Uterus (tissue), 2 donors: Measurements from ENCODE around the gene BAD.

ENCODE experiments used
- POLR2A ChIP-seq, 2 donors: fragments of 450-650 bp; IDR thresholded peaks; one replicate each; pipeline ENCODE4 v1.6.1; 2016; ENCODE audit warnings: antibody characterized with exemption in 2 of 2, mild to moderate bottlenecking in 1 of 2, moderate library complexity in 1 of 2
- TF ChIP-seq, protein P1 (sequence below), 4 experiments: fragments of 200-600 bp in 2 of 4; fragments of 450-650 bp in 2 of 4; sonication (generic) in 2 of 4; IDR thresholded peaks; one replicate each; pipeline ENCODE4 v1.5.1; 2016 to 2019; ENCODE audit warnings: antibody characterized with exemption in 4 of 4, mild to moderate bottlenecking in 2 of 4, moderate library complexity in 1 of 4

DNA sequence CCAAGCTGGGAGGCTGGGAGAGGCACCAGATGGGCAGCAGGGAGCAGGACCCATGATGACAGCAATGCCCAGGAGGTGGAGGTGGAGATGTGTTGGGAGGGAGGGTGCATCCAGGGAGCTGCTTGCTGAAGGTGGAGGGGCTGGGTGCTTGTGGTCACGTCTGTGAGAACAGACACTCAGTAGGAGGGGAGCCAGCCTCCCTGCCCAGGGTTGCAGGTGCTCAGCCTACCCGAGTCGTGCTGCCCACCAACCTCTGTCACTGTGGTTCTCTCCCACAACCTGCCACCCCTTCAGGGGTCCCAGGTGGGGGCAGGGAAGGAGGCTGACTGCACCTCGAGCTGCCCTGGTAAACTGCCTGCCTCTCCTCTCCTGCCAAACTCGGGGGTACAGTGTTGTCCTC is 38.9 kb upstream of the BAD start:
- TF ChIP-seq, protein P1, sequence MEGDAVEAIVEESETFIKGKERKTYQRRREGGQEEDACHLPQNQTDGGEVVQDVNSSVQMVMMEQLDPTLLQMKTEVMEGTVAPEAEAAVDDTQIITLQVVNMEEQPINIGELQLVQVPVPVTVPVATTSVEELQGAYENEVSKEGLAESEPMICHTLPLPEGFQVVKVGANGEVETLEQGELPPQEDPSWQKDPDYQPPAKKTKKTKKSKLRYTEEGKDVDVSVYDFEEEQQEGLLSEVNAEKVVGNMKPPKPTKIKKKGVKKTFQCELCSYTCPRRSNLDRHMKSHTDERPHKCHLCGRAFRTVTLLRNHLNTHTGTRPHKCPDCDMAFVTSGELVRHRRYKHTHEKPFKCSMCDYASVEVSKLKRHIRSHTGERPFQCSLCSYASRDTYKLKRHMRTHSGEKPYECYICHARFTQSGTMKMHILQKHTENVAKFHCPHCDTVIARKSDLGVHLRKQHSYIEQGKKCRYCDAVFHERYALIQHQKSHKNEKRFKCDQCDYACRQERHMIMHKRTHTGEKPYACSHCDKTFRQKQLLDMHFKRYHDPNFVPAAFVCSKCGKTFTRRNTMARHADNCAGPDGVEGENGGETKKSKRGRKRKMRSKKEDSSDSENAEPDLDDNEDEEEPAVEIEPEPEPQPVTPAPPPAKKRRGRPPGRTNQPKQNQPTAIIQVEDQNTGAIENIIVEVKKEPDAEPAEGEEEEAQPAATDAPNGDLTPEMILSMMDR (IDR thresholded peaks at IDR 0.05), result no peak
- TF ChIP-seq POLR2A (IDR thresholded peaks at IDR 0.05), result no peak
